HCT116 (cell line): ENCODE data around the gene HAGH. TPM values are rescaled to one million over a fixed set of nuclear protein-coding genes. Genes with fewer than 3 reads are reported as not detected.

Experiments
- ATAC-seq: fragments of 200-7000 bp; cut with Tn5 transposase; 2 replicates; pipeline ENCODE4 v1.9.1; 2020; ENCODE audit warnings: mild to moderate bottlenecking, moderate library complexity
- BruUV-seq: library from RNA; stranded (reverse); fragments of 400-500 nt; replicated peaks from 2 replicates; lab custom pipeline; 2021; lab: Mats Ljungman, UMichigan
- CTCF ChIA-PET: fragments of 300-600 bp; sonication (Branson Sonifier 250); formaldehyde crosslinking; loops from one replicate; lab custom pipeline; 2021; ENCODE audit warnings: antibody characterized with exemption; lab: Charles Lee
- POLR2A ChIA-PET: fragments of 300-600, 350-600 bp; sonication (Branson Sonifier 250); formaldehyde crosslinking; loops from one replicate; lab custom pipeline; 2021; ENCODE audit warnings: antibody characterized with exemption; lab: Charles Lee
- RAD21 ChIA-PET, 2 experiments: fragments of 300-600 bp; sonication (Branson Sonifier 250); formaldehyde crosslinking; loops; one replicate each; lab custom pipeline; 2023; ENCODE audit warnings: low total read pairs in 2 of 2; ENCODE audit not compliant: uncharacterized antibody in 2 of 2, unreplicated experiment in 2 of 2, low non-redundant PET in 1 of 2; lab: Charles Lee
- DNase-seq: peaks from one replicate; pipeline ENCODE4 v3.0.0-alpha.2; 2010; ENCODE audit warnings: low read depth, low spot score
- H2AFZ ChIP-seq: fragments of 200-600 bp; shearing (Covaris generic), sonication (generic); 2 replicates; pipeline ENCODE4 v1.6.1; 2017; ENCODE audit warnings: low read depth, mixed run types, mixed read lengths, antibody characterized with exemption, low read length; ENCODE audit not compliant: poor library complexity, severe bottlenecking
- H3K27ac ChIP-seq: 2 replicates; pipeline ENCODE4 v1.5.1; 2012; ENCODE audit warnings: low read depth, low read length
- H3K27me3 ChIP-seq: fragments of 200-600 bp; sonication (generic); 2 replicates; pipeline ENCODE4 v1.6.1; 2016; ENCODE audit warnings: mixed run types, low read length, mixed read lengths; ENCODE audit not compliant: insufficient read depth
- H3K36me3 ChIP-seq, 2 experiments: fragments of 200-500 bp in 1 of 2; fragments of 200-600 bp in 1 of 2; sonication (Bioruptor generic) in 1 of 2; sonication (generic) in 1 of 2; 2 replicates each; pipeline versions ENCODE4 v1.5.1 to v1.6.1; 2014 to 2016; ENCODE audit warnings: low read length in 2 of 2, inconsistent platforms in 1 of 2, mixed read lengths in 1 of 2, mixed run types in 1 of 2; ENCODE audit not compliant: insufficient read depth in 2 of 2, control insufficient read depth in 1 of 2
- H3K4me1 ChIP-seq, 2 experiments: fragments of 200-600 bp in 1 of 2; sonication (generic) in 1 of 2; 2 replicates each; pipeline versions ENCODE4 v1.5.1 to v1.6.1; 2012 to 2017; ENCODE audit warnings: low read length in 2 of 2, inconsistent platforms in 1 of 2, mild to moderate bottlenecking in 1 of 2, mixed read lengths in 1 of 2, mixed run types in 1 of 2, moderate library complexity in 1 of 2; ENCODE audit not compliant: insufficient read depth in 2 of 2, control insufficient read depth in 1 of 2
- H3K4me2 ChIP-seq: fragments of 200-600 bp; sonication (generic); 2 replicates; pipeline ENCODE4 v1.6.1; 2017; ENCODE audit warnings: mixed run types, low read length, mixed read lengths
- H3K4me3 ChIP-seq, 2 experiments: fragments of 200-600 bp in 1 of 2; sonication (generic) in 1 of 2; replicated peaks in 1 of 2; 2 replicates each; pipeline ENCODE4 v1.5.1; 2011 to 2016; ENCODE audit warnings: low read length in 2 of 2, control low read depth in 1 of 2, low read depth in 1 of 2, mild to moderate bottlenecking in 1 of 2, mixed read lengths in 1 of 2, mixed run types in 1 of 2
- H3K79me2 ChIP-seq: fragments of 200-600 bp; sonication (generic); 2 replicates; pipeline ENCODE4 v1.6.1; 2017; ENCODE audit warnings: mild to moderate bottlenecking, mixed run types, low read length, moderate library complexity, mixed read lengths; ENCODE audit not compliant: insufficient read depth
- H3K9ac ChIP-seq: fragments of 200-600 bp; sonication (generic); 2 replicates; pipeline ENCODE4 v1.6.1; 2016; ENCODE audit warnings: low read length, mixed read lengths
- H3K9me2 ChIP-seq: fragments of 200-600 bp; sonication (generic), shearing (Covaris generic); 2 replicates; pipeline ENCODE4 v1.6.1; 2017; ENCODE audit warnings: mixed run types, mild to moderate bottlenecking, moderate library complexity; ENCODE audit not compliant: insufficient read depth
- H3K9me3 ChIP-seq, 2 experiments: fragments of 200-500 bp in 1 of 2; fragments of 200-600 bp in 1 of 2; sonication (Bioruptor generic) in 1 of 2; sonication (generic) in 1 of 2; 2 replicates each; pipeline ENCODE4 v1.6.1; 2014 to 2017; ENCODE audit warnings: low read length in 2 of 2, mixed read lengths in 2 of 2, inconsistent platforms in 1 of 2, low read depth in 1 of 2, mild to moderate bottlenecking in 1 of 2, mixed run types in 1 of 2, moderate library complexity in 1 of 2; ENCODE audit not compliant: control insufficient read depth in 1 of 2, insufficient read depth in 1 of 2
- H4K20me1 ChIP-seq: fragments of 200-600 bp; sonication (generic), shearing (Covaris generic); 2 replicates; pipeline ENCODE4 v1.6.1; 2017; ENCODE audit warnings: mixed run types, mild to moderate bottlenecking, moderate library complexity; ENCODE audit not compliant: insufficient read depth
- ELF1 ChIP-seq: IDR thresholded peaks from 2 replicates; pipeline ENCODE4 v1.6.1; 2012; ENCODE audit warnings: low read depth, borderline replicate concordance
- EZH2 ChIP-seq: fragments of 200-600 bp; sonication (generic); IDR thresholded peaks from 2 replicates; pipeline ENCODE4 v1.6.1; 2017; ENCODE audit warnings: antibody characterized with exemption, mixed run types
- JUND ChIP-seq: IDR thresholded peaks from 2 replicates; pipeline ENCODE4 v1.6.1; 2012
- POLR2A ChIP-seq: IDR thresholded peaks from 2 replicates; pipeline ENCODE4 v1.7.0; 2011; ENCODE audit warnings: borderline replicate concordance; ENCODE audit not compliant: insufficient read depth, insufficient read length; ENCODE audit errors: extremely low read depth
- POLR2AphosphoS5 ChIP-seq: IDR thresholded peaks from 2 replicates; pipeline ENCODE4 v1.6.1; 2011; ENCODE audit warnings: mild to moderate bottlenecking, low read depth, low read length, moderate library complexity
- RAD21 ChIP-seq: IDR thresholded peaks from 2 replicates; pipeline ENCODE4 v1.6.1; 2012; ENCODE audit warnings: low read depth, mild to moderate bottlenecking
- SIN3A ChIP-seq: IDR thresholded peaks from 2 replicates; pipeline ENCODE4 v1.6.1; 2012; ENCODE audit warnings: low read depth
- SRF ChIP-seq: IDR thresholded peaks from 2 replicates; pipeline ENCODE4 v1.6.1; 2012; ENCODE audit warnings: low read depth
- YY1 ChIP-seq: IDR thresholded peaks from 2 replicates; pipeline ENCODE4 v1.6.1; 2011; ENCODE audit warnings: low read length, low read depth, moderate library complexity, mild to moderate bottlenecking; ENCODE audit not compliant: insufficient replicate concordance; ENCODE audit errors: extremely low read depth
- ZFX ChIP-seq: fragments of 450-650 bp; IDR thresholded peaks from 2 replicates; pipeline ENCODE4 v1.6.1; 2017
- intact Hi-C: fragments of 100-400 bp; cut with micrococcal nuclease; formaldehyde crosslinking; loops from 2 replicates; pipeline ENCODE4 v1.10.0; 2022
- total RNA-seq: library from RNA; stranded (reverse); gene quantifications from one replicate; pipeline ENCODE4 v1.2.1, GENCODE V29; 2021; ENCODE audit not compliant: unreplicated experiment
- TF ChIP-seq, protein P1 (sequence below): IDR thresholded peaks from 2 replicates; pipeline ENCODE4 v1.6.1; 2011; ENCODE audit warnings: mild to moderate bottlenecking, low read length, moderate library complexity; ENCODE audit not compliant: insufficient replicate concordance; ENCODE audit errors: extremely low read depth

HAGH gene
- total RNA-seq, 1 experiment from 2014 or later, result 39.1 TPM

GRCh38 chr16:1771188-1771863 lies 55.3 kb downstream of the HAGH start, which contains the start of gene NME3:
NME3 (minus strand) TSS chr16:1771543; CDS start chr16:1771534, 9 bp downstream.
- CTCF ChIA-PET, result interaction anchor here (1.4 to 1.9 kb wide), 2 partner anchors 11 to 66 kb away, joined by 4 to 13 read pairs; partner anchors contain the start of genes MAPK8IP3, NUBP2 and SPSB3
- H3K4me2 ChIP-seq, result peak within 1 kb of the TSS; percentile 100
- peaks cover 0 to 8% of the 10 kb centered on the region in 2 experiments; a peak in 2 of 4 replicates for H3K36me3 ChIP-seq
- H3K79me2 ChIP-seq, result peaks cover 52% of the 10 kb centered on the region
- intact Hi-C loops, result no loop called here
- no peaks in the 10 kb centered on the region for H3K9me3 ChIP-seq
- no TSS peak for BruUV-seq
- POLR2A ChIA-PET, result interaction anchor here (1.0 to 3.5 kb wide), 2 partner anchors 11 to 48 kb away, joined by 3 to 23 read pairs; partner anchors contain the start of genes NUBP2 and SPSB3
- no peak for DNase-seq
- peak within 1 kb of the TSS; percentile 88 to 97 for H3K4me3 ChIP-seq
- H2AFZ ChIP-seq, result no peak within 1 kb of the TSS
- no peak for TF ChIP-seq RAD21
- TF ChIP-seq, protein P1, sequence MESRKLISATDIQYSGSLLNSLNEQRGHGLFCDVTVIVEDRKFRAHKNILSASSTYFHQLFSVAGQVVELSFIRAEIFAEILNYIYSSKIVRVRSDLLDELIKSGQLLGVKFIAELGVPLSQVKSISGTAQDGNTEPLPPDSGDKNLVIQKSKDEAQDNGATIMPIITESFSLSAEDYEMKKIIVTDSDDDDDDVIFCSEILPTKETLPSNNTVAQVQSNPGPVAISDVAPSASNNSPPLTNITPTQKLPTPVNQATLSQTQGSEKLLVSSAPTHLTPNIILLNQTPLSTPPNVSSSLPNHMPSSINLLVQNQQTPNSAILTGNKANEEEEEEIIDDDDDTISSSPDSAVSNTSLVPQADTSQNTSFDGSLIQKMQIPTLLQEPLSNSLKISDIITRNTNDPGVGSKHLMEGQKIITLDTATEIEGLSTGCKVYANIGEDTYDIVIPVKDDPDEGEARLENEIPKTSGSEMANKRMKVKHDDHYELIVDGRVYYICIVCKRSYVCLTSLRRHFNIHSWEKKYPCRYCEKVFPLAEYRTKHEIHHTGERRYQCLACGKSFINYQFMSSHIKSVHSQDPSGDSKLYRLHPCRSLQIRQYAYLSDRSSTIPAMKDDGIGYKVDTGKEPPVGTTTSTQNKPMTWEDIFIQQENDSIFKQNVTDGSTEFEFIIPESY, result no peak
- peak; percentile 60 for TF ChIP-seq ZFX
- TF ChIP-seq SIN3A, result no peak
- no peak for TF ChIP-seq ELF1
- no peak for TF ChIP-seq SRF
- peak; percentile 66 for TF ChIP-seq POLR2AphosphoS5
- peak; percentile 32 for TF ChIP-seq YY1
- no peak for TF ChIP-seq EZH2
- TF ChIP-seq JUND, result no peak
- peak; percentile 48 for TF ChIP-seq POLR2A
- RAD21 ChIA-PET, result no interaction called here
- peak within 1 kb of the TSS; percentile 95 for H3K27ac ChIP-seq
- peak within 1 kb of the TSS; percentile 93 for H3K9ac ChIP-seq
- peaks cover 5% of the 10 kb centered on the region; the same call in 1 of the 2 replicates for H4K20me1 ChIP-seq
- H3K27me3 ChIP-seq, result no peaks in the 10 kb centered on the region
- H3K9me2 ChIP-seq, result no peaks in the 10 kb centered on the region
- H3K4me1 ChIP-seq, result peaks cover 14 to 29% of the 10 kb centered on the region in 2 experiments
- peak; percentile 43 for ATAC-seq
